GM19455 (cell line): ENCODE results near the gene ASCC3.

ENCODE experiments used
- ATAC-seq: cut with Tn5 transposase; IDR thresholded peaks from one replicate; pipeline ENCODE4 v1.9.1; 2021; ENCODE audit not compliant: unreplicated experiment

Gene ASCC3, protein sequence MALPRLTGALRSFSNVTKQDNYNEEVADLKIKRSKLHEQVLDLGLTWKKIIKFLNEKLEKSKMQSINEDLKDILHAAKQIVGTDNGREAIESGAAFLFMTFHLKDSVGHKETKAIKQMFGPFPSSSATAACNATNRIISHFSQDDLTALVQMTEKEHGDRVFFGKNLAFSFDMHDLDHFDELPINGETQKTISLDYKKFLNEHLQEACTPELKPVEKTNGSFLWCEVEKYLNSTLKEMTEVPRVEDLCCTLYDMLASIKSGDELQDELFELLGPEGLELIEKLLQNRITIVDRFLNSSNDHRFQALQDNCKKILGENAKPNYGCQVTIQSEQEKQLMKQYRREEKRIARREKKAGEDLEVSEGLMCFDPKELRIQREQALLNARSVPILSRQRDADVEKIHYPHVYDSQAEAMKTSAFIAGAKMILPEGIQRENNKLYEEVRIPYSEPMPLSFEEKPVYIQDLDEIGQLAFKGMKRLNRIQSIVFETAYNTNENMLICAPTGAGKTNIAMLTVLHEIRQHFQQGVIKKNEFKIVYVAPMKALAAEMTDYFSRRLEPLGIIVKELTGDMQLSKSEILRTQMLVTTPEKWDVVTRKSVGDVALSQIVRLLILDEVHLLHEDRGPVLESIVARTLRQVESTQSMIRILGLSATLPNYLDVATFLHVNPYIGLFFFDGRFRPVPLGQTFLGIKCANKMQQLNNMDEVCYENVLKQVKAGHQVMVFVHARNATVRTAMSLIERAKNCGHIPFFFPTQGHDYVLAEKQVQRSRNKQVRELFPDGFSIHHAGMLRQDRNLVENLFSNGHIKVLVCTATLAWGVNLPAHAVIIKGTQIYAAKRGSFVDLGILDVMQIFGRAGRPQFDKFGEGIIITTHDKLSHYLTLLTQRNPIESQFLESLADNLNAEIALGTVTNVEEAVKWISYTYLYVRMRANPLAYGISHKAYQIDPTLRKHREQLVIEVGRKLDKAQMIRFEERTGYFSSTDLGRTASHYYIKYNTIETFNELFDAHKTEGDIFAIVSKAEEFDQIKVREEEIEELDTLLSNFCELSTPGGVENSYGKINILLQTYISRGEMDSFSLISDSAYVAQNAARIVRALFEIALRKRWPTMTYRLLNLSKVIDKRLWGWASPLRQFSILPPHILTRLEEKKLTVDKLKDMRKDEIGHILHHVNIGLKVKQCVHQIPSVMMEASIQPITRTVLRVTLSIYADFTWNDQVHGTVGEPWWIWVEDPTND (N-terminal part only)

GRCh38 chr6:100880853-100881706, at the start of gene ASCC3:
TSS of gene ASCC3 (minus strand) at chr6:100881329. CDS start at chr6:100867997, 13,332 bp downstream.
- peak; percentile 96 for ATAC-seq

GRCh38 chr6:100925749-100926148, 44.6 kb upstream of the ASCC3 start:
- ATAC-seq: no peak

DNA sequence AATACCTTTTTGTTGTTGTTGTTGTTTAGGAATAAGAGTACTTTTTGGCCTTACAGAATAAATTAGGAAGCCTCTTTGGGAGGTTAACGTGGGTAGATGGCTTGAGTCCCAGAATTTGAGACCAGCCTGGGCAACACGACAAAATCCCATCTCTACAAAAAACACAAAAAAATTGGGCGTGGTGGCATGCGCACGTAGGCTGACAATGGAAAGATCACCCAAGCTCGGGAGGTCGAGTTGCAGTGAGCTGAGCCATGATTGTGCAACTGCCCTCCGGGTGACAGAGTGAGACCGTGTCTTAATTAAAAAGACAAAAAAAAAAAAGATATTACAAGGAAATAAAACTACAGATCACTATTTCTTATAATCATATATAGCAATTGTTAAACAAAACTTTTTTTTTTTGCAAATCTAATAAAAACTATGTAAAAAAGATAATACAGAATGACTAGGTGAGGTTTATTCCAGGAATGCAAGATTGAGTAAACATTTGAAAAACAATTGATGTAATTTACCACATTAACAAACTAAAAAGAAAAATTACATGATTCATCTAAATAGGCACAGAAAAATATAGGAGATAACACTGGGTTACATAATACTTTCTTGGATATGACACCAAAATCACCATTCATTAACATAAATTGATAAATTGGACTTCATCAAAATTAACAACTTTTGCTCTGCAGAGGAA, 43.6 kb upstream of the ASCC3 start:
- ATAC-seq: no peak

GRCh38 chr6:100923481-100924165, 42.5 kb upstream of the ASCC3 start:
- no peak for ATAC-seq

- ATAC-seq: no peak
Measured at GRCh38 chr6:100920028-100920605, 39.0 kb upstream of the ASCC3 start.

DNA sequence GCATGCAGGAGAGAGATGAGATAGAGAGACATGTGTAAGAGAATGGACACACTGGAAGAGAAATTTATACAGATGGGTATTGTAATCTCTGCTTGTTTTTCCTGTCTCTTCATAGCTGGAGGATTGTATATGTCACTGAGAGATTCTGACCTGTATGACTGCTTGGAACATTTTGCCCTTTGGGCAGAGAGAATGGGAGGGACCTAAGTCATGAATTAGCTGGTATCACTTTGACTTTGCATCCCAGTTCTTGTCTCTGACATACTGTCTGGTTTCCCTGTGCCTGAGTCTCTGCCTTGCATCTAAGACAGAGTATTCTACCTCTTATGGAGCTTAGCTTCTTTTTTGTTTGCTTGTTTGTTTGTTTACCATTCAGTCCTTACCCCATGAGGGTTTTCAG, 37.0 kb upstream of the ASCC3 start:
- ATAC-seq: no peak

DNA sequence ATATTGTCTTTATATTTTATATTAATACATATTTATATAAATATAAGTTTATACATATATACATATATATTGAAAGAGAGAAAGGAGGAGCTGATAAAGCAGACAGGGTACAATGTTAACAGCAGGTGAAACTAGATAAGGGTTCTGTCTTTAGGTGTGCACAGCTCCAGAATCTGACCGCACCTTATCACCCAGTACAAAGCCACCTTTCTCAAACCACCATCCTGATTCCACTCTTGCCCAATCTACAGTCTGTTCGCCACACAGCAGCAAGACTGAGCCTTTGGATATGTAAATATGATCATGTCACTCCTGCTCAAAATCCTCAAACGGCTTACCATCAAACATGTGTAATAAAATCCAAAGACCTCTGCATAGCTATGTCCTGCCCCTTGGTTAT, 34.7 kb upstream of the ASCC3 start:
- no peak for ATAC-seq

- ATAC-seq: no peak
Measured at GRCh38 chr6:100913400-100914276, 32.5 kb upstream of the ASCC3 start.

DNA sequence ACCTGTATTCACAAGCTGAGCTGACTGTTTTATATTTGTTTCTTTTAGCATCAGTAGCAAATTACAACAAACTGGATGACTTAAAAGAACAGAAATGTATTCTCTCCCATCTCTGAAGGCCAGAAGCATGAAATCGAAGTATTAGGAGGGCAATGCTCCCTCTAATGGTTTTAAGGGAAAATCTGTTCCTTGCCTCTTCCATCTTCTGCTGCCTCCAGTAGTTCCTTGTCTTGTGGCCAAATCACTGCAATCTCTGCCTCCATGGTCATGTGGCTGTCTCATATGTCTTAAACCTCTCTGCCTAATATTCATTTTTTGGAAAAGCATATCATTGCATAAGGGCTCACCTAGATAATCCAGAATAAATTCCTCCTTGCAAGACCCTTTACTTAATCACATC, 25.2 kb upstream of the ASCC3 start:
- ATAC-seq: no peak

DNA sequence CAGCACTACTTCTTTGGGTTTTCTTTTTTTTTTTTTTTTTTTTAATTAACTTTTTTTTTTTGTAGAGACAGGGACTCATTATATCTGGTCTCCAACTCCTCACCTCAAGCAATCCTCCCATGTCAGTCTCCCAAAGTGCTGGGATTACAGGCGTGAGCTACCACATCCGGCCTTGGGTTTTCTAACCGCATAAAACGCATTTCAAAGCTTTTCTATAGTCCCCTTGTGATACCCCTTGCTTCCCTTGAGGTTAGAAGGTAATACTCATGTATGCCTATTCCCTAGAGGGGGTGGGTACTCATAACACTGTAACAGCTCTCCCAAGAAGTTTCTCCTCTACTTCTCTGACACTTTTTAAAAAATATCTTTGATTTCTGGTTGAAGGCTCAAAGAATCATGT, 23.9 kb upstream of the ASCC3 start:
- no peak for ATAC-seq

DNA sequence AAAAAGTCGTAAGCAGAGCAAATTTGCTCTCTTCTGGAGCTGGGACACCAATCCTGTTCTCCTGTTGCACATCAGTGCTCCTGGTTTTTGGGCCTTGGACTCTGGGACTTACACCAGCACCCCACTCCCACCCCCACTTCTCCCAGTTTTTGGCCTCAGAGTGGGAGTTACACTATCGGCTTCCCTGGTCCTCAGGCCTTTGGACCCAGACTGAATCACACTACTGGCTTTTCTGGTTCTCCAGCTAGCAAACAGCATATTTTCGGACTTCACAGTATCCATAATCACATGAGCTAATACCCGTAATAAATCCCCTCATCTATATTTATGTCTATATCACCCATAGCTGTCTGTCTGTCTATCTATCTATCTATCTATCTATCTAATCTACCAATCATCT, 23.2 kb upstream of the ASCC3 start:
- ATAC-seq: no peak

DNA sequence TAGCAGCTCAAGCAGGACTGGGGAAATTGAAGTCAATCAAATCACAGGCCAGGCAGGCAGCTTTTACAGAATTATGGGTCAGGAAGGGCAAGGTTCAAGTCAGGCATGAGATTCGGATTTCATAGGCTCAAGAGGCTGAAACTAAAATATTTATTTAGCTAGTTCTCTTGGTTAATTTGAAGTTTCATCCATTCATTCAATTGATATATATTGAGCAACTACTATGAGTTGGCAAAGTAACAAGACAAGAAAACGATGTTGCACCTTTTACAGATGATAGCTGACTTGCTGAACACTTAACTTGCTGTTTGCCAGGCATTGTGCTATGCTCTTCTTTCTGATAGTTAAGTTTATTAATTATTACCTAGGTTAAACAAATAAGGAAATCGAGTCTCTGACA, 20.5 kb upstream of the ASCC3 start:
- no peak for ATAC-seq

DNA sequence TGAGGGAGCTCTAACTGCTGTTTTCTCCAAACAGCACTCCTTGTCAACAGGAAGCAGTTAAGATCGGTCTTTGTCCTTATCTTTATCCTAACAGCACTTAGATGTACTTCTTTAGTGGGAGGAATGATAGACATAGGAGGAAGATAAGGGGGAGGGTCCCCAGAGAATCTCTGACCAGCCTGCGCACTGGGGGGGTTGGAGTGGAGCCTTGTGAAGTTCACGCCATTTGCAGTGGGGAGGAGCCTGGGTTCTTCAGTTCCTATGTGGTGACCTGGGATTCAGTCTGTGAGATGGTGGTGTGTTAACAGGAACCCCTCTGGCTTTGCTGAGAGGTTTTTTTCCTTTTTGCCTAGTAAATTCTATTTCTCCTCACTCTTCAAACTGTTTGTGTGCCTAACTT, 18.1 kb upstream of the ASCC3 start:
- ATAC-seq: no peak

DNA sequence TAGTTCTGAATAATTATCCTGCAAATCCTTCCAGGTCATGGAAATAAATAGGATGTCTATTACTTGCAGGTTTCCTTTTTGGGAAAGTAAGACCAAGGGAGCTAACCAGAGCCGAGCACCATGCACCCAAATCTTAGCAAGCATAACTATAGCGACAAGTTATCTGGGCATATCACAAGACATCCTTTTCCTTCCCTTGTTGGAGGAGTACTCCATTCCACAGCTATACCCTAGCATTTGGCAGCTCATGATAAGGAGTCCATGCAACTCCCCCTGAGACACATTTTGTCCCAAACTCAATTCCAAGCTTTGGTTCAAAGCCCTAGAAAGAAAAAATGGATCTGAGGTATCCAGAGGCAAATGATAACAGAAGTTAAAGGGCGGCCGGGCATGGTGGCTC, 16.5 kb upstream of the ASCC3 start:
- no peak for ATAC-seq

DNA sequence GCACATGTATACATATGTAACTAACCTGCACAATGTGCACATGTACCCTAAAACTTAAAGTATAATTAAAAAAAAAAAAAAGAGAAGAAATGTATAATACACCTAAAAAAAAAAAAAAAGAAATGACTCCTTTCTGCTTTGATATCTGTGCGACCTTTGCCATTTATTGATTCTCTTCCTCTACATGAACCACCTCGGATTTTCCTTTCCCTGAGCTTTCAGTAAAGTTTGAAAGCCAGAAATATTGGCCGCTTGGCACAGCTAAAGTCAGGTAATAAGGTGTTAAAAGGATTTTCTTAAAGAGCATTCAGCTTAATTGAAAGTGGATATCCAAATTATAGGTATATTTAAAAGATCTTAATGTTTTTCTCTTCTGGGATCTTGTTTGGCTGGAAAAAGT, 12.6 kb upstream of the ASCC3 start:
- no peak for ATAC-seq

DNA sequence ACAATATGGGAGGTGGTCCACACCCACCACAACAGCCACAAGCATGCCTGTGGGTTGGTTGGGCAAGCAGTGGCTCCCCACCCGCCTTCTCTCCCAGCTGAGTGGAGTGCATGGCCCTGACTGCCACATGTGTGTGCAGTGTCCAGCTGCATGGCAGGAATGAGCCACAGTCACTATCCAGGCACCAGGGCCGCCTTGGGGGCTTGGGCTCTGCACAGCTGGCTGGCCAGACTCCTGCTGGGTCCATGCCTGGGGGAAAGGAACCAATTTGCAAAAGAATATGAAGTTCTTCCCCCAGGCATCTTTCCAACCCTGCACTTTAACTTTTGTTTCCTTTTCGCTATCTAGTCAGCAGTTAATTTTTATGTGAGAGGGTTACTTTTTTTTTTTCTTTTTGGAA, 11.6 kb upstream of the ASCC3 start:
- no peak for ATAC-seq

- no peak for ATAC-seq
Measured at GRCh38 chr6:100892116-100892515, 11.0 kb upstream of the ASCC3 start.

GRCh38 chr6:100891079-100891478, 9.9 kb upstream of the ASCC3 start:
- ATAC-seq: no peak
